ENCODE measurements around the gene ADGRA3. TPM values are rescaled to one million over a fixed set of nuclear protein-coding genes. Genes with fewer than 3 reads are reported as not detected.
"Not testable (repeated sequence)": the region's sequence is repeated elsewhere in the genome, so short reads cannot be mapped to it uniquely, and the experiment has no call there.

Gene ADGRA3
- total RNA-seq, 1 experiment from 2014 or later = 39.0 TPM

- H3K4me3 ChIP-seq (ENCODE audit: insufficient read depth, low read depth, low read length) = no peak overlapping the region
- H3K27me3 ChIP-seq (ENCODE audit: control insufficient read depth, insufficient read depth, low read length) = no peaks in the 10 kb centered on the region
- DNase-seq = no peak
- H3K36me3 ChIP-seq (replicated peaks; ENCODE audit: control insufficient read depth, insufficient read depth, low read length) = peaks cover 3% of the 10 kb centered on the region
These were observed 95.6 kb downstream of the ADGRA3 start for GRCh38 chr4:22420291-22420690.

- H3K36me3 ChIP-seq (replicated peaks; ENCODE audit: control insufficient read depth, insufficient read depth, low read length) = no peaks in the 10 kb centered on the region; the same call in none of the 2 replicates
- no peak for DNase-seq
- H3K27me3 ChIP-seq (ENCODE audit: control insufficient read depth, insufficient read depth, low read length) = no peaks in the 10 kb centered on the region
- no peak overlapping the region for H3K4me3 ChIP-seq (ENCODE audit: insufficient read depth, low read depth, low read length)
These were observed 98.5 kb downstream of the ADGRA3 start for GRCh38 chr4:22417408-22417807.

- Histone ChIP-seq H3K27me3 (ENCODE audit: control insufficient read depth, insufficient read depth, low read length) (no peaks in the 10 kb centered on the region), H3K36me3 (replicated peaks; ENCODE audit: control insufficient read depth, insufficient read depth, low read length) (no peaks in the 10 kb centered on the region; the same call in none of the 2 replicates), H3K4me3 (ENCODE audit: insufficient read depth, low read depth, low read length) (no peak overlapping the region)
- no peak for DNase-seq
These were observed 99.5 kb downstream of the ADGRA3 start for GRCh38 chr4:22416403-22416802.

- Histone ChIP-seq H3K4me3 (ENCODE audit: insufficient read depth, low read depth, low read length) (no peak overlapping the region), H3K27me3 (ENCODE audit: control insufficient read depth, insufficient read depth, low read length) (no peaks in the 10 kb centered on the region), H3K36me3 (replicated peaks; ENCODE audit: control insufficient read depth, insufficient read depth, low read length) (no peaks in the 10 kb centered on the region; the same call in none of the 2 replicates)
- DNase-seq = no peak
These were observed 101.0 kb downstream of the ADGRA3 start for GRCh38 chr4:22414833-22415232.

- Histone ChIP-seq H3K4me3 (ENCODE audit: insufficient read depth, low read depth, low read length) (no peak overlapping the region), H3K36me3 (replicated peaks; ENCODE audit: control insufficient read depth, insufficient read depth, low read length) (no peaks in the 10 kb centered on the region; the same call in none of the 2 replicates)
These were observed 102.4 kb downstream of the ADGRA3 start for GRCh38 chr4:22413471-22413870.

GRCh38 chr4:22412013-22412412 lies 103.9 kb downstream of the ADGRA3 start:
- no peak for DNase-seq
- Histone ChIP-seq H3K27me3 (ENCODE audit: control insufficient read depth, insufficient read depth, low read length) (no peaks in the 10 kb centered on the region), H3K36me3 (replicated peaks; ENCODE audit: control insufficient read depth, insufficient read depth, low read length) (no peaks in the 10 kb centered on the region; the same call in none of the 2 replicates), H3K4me3 (ENCODE audit: insufficient read depth, low read depth, low read length) (no peak overlapping the region)

More at GRCh38 chr4:22413471-22413870, 102.4 kb downstream of the ADGRA3 start:
- DNase-seq = no peak
- no peaks in the 10 kb centered on the region for H3K27me3 ChIP-seq (ENCODE audit: control insufficient read depth, insufficient read depth, low read length)

GRCh38 chr4:22410645-22411247 lies 105.1 kb downstream of the ADGRA3 start:
- Histone ChIP-seq H3K4me3 (ENCODE audit: insufficient read depth, low read depth, low read length) (no peak overlapping the region), H3K27me3 (ENCODE audit: control insufficient read depth, insufficient read depth, low read length) (no peaks in the 10 kb centered on the region), H3K36me3 (replicated peaks; ENCODE audit: control insufficient read depth, insufficient read depth, low read length) (no peaks in the 10 kb centered on the region; the same call in none of the 2 replicates)
- peak; percentile 2 for DNase-seq

GRCh38 chr4:22408474-22408873 lies 107.4 kb downstream of the ADGRA3 start:
- H3K36me3 ChIP-seq (replicated peaks; ENCODE audit: control insufficient read depth, insufficient read depth, low read length) = no peaks in the 10 kb centered on the region; the same call in 1 of the 2 replicates
- H3K4me3 ChIP-seq (ENCODE audit: insufficient read depth, low read depth, low read length) = no peak overlapping the region
- no peaks in the 10 kb centered on the region for H3K27me3 ChIP-seq (ENCODE audit: control insufficient read depth, insufficient read depth, low read length)
- DNase-seq = no peak

- Histone ChIP-seq H3K4me3 (ENCODE audit: insufficient read depth, low read depth, low read length) (no peak overlapping the region), H3K27me3 (ENCODE audit: control insufficient read depth, insufficient read depth, low read length) (no peaks in the 10 kb centered on the region), H3K36me3 (replicated peaks; ENCODE audit: control insufficient read depth, insufficient read depth, low read length) (no peaks in the 10 kb centered on the region)
- DNase-seq = no peak
These were observed 108.5 kb downstream of the ADGRA3 start for GRCh38 chr4:22407361-22407760.

GRCh38 chr4:22398671-22399070 lies 117.2 kb downstream of the ADGRA3 start:
- Histone ChIP-seq H3K36me3 (replicated peaks; ENCODE audit: control insufficient read depth, insufficient read depth, low read length) (peaks cover 1% of the 10 kb centered on the region; the same call in 1 of the 2 replicates), H3K4me3 (ENCODE audit: insufficient read depth, low read depth, low read length) (no peak overlapping the region), H3K27me3 (ENCODE audit: control insufficient read depth, insufficient read depth, low read length) (no peaks in the 10 kb centered on the region)
- DNase-seq = no peak

- no peak for DNase-seq
- Histone ChIP-seq H3K36me3 (replicated peaks; ENCODE audit: control insufficient read depth, insufficient read depth, low read length) (peaks cover 5% of the 10 kb centered on the region), H3K4me3 (ENCODE audit: insufficient read depth, low read depth, low read length) (no peak overlapping the region), H3K27me3 (ENCODE audit: control insufficient read depth, insufficient read depth, low read length) (no peaks in the 10 kb centered on the region)
These were observed 124.3 kb downstream of the ADGRA3 start for GRCh38 chr4:22391551-22391950.

- Histone ChIP-seq H3K27me3 (ENCODE audit: control insufficient read depth, insufficient read depth, low read length) (no peaks in the 10 kb centered on the region), H3K4me3 (ENCODE audit: insufficient read depth, low read depth, low read length) (no peak overlapping the region), H3K36me3 (replicated peaks; ENCODE audit: control insufficient read depth, insufficient read depth, low read length) (peaks cover 5% of the 10 kb centered on the region)
- DNase-seq = peak; percentile 6
These were observed 126.5 kb downstream of the ADGRA3 start for GRCh38 chr4:22389240-22389870.

GRCh38 chr4:22385611-22386011 lies 130.3 kb downstream of the ADGRA3 start:
- no peaks in the 10 kb centered on the region for H3K27me3 ChIP-seq (ENCODE audit: control insufficient read depth, insufficient read depth, low read length)
- DNase-seq = no peak
- no peak overlapping the region for H3K4me3 ChIP-seq (ENCODE audit: insufficient read depth, low read depth, low read length)
- H3K36me3 ChIP-seq (replicated peaks; ENCODE audit: control insufficient read depth, insufficient read depth, low read length) = peaks cover 3% of the 10 kb centered on the region

- Histone ChIP-seq H3K4me3 (ENCODE audit: insufficient read depth, low read depth, low read length) (no peak overlapping the region), H3K27me3 (ENCODE audit: control insufficient read depth, insufficient read depth, low read length) (no peaks in the 10 kb centered on the region), H3K36me3 (replicated peaks; ENCODE audit: control insufficient read depth, insufficient read depth, low read length) (peaks cover 3% of the 10 kb centered on the region)
- DNase-seq = no peak
These were observed 131.7 kb downstream of the ADGRA3 start for GRCh38 chr4:22384154-22384553.

GRCh38 chr4:22382216-22382615 lies 133.7 kb downstream of the ADGRA3 start:
- not testable (repeated sequence) for H3K36me3 ChIP-seq (replicated peaks; ENCODE audit: control insufficient read depth, insufficient read depth, low read length); DNase-seq; H3K27me3 ChIP-seq (ENCODE audit: control insufficient read depth, insufficient read depth, low read length); H3K4me3 ChIP-seq (ENCODE audit: insufficient read depth, low read depth, low read length)
